Duodenal mucosa (tissue), 2 donors: ENCODE data around the gene TAS1R1.
A peak's percentile ranks its signal among the peaks of the same experiment; 100 is the strongest.

Experiments used
- H3K27ac ChIP-seq: one replicate; pipeline ENCODE4 v1.7.0; 2013; ENCODE audit warnings: low read depth, low read length
- H3K27me3 ChIP-seq, 2 donors: one replicate each; pipeline ENCODE4 v1.7.0; 2013; ENCODE audit warnings: low read length in 2 of 2, control low read depth in 1 of 2; ENCODE audit not compliant: insufficient read depth in 2 of 2, control insufficient read depth in 1 of 2
- H3K36me3 ChIP-seq, 2 donors: one replicate each; pipeline ENCODE4 v1.7.0; 2013; ENCODE audit warnings: low read length in 2 of 2, control low read depth in 1 of 2; ENCODE audit not compliant: insufficient read depth in 2 of 2, control insufficient read depth in 1 of 2
- H3K4me1 ChIP-seq, 2 donors: one replicate each; pipeline ENCODE4 v1.7.0; 2013; ENCODE audit warnings: low read length in 2 of 2, control low read depth in 1 of 2; ENCODE audit not compliant: insufficient read depth in 2 of 2, control insufficient read depth in 1 of 2
- H3K4me3 ChIP-seq, 2 donors: one replicate each; pipeline ENCODE4 v1.7.0; 2013; ENCODE audit warnings: low read length in 2 of 2, low read depth in 1 of 2
- H3K9ac ChIP-seq, 2 donors: one replicate each; pipeline ENCODE4 v1.7.0; 2013; ENCODE audit warnings: low read length in 2 of 2, low read depth in 1 of 2
- H3K9me3 ChIP-seq, 2 donors: one replicate each; pipeline ENCODE4 v1.7.0; 2013; ENCODE audit warnings: low read length in 2 of 2, control low read depth in 1 of 2; ENCODE audit not compliant: control insufficient read depth in 1 of 2

Gene TAS1R1

DNA sequence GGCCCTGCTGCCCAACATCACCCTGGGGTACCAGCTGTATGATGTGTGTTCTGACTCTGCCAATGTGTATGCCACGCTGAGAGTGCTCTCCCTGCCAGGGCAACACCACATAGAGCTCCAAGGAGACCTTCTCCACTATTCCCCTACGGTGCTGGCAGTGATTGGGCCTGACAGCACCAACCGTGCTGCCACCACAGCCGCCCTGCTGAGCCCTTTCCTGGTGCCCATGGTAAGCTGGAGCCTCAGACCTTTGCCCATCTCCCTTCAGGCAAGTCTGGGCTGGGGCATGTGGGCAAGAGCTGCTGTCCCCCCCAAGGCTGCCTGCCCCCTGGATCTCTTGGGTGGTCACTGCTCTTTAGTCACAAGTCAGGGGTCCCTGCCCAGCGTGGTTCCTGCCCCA is 15.9 kb downstream of the TAS1R1 start:
- Histone ChIP-seq H3K9me3 (no peaks in the 10 kb centered on the region), H3K27ac (no peak overlapping the region), H3K27me3 (no peaks in the 10 kb centered on the region), H3K9ac (no peak overlapping the region), H3K4me1 (no peaks in the 10 kb centered on the region), H3K4me3 (no peak overlapping the region), H3K36me3 (no peaks in the 10 kb centered on the region)

DNA sequence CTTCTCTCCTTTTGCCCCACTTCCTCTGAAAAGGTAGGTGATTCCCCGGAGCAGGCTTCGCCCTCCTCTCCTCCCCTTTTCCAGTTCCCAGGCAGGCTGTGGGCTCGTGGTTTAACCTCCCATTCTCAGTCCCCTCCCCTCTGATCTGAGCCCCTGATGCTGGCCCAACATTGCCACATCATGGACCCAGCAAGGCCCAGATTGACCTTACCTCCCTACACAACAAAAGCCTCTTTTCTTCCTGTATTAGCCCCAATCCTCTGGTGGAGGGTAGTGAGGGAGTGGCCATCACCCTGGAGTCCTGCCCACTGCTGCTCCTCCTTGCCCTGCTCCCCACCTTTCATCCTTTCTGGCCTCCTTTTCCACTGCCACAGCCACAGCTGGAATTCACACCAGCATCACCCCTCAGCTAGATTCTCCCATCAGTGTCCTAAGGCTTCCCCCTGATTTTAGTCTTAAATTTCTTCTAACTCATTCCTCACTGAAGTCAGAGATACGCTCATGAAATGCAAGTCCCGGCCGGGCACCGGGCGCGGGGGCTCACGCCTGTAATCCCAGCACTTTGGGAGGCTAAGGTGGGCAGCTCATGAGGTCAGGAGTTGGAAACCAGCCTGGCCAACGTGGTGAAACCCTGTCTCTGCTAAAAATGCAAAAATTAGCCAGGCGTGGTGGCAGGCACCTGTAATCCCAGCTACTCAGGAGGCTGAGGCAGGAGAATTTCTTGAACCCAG is 17.7 kb downstream of the TAS1R1 start:
- Histone ChIP-seq H3K9ac (no peak overlapping the region), H3K4me1 (no peaks in the 10 kb centered on the region), H3K27ac (no peak overlapping the region), H3K27me3 (no peaks in the 10 kb centered on the region), H3K9me3 (no peaks in the 10 kb centered on the region), H3K36me3 (no peaks in the 10 kb centered on the region), H3K4me3 (no peak overlapping the region)

DNA sequence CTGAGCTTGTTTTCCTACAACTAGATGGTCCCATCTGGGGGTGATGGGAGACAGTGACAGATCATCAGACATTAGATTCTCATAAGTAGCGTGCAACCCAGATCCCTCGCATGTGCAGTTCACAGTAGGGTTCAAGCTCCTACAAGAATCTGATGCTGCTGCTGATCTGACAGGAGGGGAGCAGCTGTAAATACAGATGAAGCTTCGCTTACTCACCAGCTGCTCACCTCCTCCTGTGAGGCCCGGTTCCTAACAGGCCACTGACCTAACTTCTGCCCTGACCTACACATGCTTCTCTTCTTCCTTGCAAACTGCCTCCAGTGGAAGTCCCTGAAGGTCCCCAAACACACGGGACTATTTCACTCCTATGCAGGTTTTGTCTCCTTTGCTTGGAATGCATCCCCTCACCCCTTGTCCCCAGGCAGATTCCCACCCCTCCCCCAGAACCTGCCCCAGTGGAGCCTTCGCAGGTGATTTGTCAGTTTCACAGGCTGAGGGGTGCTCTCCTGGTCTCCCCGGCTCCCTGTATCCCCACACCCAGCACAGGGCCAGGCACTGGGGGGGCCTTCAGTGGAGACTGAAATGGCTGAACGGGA is 19.0 kb downstream of the TAS1R1 start:
- H3K27me3 ChIP-seq: no peaks in the 10 kb centered on the region
- H3K27ac ChIP-seq: no peak overlapping the region
- no peaks in the 10 kb centered on the region for H3K36me3 ChIP-seq
- H3K4me1 ChIP-seq: peaks cover 2 to 3% of the 10 kb centered on the region in 2 donors
- H3K4me3 ChIP-seq: no peak overlapping the region
- no peak overlapping the region for H3K9ac ChIP-seq
- H3K9me3 ChIP-seq: no peaks in the 10 kb centered on the region

DNA sequence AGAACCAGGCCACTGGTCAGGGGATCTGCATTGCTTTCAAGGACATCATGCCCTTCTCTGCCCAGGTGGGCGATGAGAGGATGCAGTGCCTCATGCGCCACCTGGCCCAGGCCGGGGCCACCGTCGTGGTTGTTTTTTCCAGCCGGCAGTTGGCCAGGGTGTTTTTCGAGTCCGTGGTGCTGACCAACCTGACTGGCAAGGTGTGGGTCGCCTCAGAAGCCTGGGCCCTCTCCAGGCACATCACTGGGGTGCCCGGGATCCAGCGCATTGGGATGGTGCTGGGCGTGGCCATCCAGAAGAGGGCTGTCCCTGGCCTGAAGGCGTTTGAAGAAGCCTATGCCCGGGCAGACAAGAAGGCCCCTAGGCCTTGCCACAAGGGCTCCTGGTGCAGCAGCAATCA is 19.7 kb downstream of the TAS1R1 start:
- H3K27ac ChIP-seq: no peak overlapping the region
- H3K27me3 ChIP-seq: no peaks in the 10 kb centered on the region
- H3K9ac ChIP-seq: no peak overlapping the region
- no peak overlapping the region for H3K4me3 ChIP-seq
- no peaks in the 10 kb centered on the region for H3K9me3 ChIP-seq
- peaks cover 7 to 8% of the 10 kb centered on the region in 2 donors for H3K4me1 ChIP-seq
- H3K36me3 ChIP-seq: no peaks in the 10 kb centered on the region

DNA sequence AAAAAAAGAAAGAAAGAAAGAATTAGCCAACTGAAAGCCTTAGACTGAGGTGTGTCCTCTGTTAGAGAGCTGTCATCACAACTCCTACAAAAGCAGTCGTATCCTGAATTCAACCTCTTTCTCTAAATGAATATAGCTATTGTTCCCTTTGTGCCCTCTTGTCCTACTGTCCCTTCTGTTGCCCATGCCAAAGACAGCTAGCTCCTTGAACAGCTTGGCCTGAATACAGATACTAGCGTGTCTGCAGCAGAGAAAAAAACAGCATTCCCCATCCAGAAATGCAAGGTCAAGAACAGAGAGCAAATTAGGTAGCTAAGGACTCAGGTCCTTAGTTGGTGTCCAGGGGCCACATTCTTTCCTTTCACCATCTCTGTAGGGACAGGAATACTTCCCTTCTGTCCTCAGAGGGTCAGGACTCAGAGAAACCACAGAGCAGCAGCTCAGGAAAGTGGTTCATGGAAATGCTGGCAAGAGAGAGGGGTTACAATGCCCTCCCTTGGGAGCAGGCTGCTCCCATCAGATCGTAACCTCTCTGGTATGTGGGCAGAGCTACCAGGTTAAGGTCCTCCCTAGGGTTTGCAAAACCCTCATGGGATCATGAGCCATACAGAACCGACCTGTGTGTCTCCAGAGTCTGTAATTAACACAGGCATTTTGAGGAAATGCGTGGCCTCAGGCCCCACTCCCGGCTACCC is 22.9 kb downstream of the TAS1R1 start:
- Histone ChIP-seq H3K4me3 (no peak overlapping the region), H3K9me3 (no peaks in the 10 kb centered on the region), H3K27ac (no peak overlapping the region), H3K36me3 (no peaks in the 10 kb centered on the region), H3K4me1 (peaks cover 29 to 34% of the 10 kb centered on the region in 2 donors), H3K9ac (no peak overlapping the region), H3K27me3 (no peaks in the 10 kb centered on the region)

DNA sequence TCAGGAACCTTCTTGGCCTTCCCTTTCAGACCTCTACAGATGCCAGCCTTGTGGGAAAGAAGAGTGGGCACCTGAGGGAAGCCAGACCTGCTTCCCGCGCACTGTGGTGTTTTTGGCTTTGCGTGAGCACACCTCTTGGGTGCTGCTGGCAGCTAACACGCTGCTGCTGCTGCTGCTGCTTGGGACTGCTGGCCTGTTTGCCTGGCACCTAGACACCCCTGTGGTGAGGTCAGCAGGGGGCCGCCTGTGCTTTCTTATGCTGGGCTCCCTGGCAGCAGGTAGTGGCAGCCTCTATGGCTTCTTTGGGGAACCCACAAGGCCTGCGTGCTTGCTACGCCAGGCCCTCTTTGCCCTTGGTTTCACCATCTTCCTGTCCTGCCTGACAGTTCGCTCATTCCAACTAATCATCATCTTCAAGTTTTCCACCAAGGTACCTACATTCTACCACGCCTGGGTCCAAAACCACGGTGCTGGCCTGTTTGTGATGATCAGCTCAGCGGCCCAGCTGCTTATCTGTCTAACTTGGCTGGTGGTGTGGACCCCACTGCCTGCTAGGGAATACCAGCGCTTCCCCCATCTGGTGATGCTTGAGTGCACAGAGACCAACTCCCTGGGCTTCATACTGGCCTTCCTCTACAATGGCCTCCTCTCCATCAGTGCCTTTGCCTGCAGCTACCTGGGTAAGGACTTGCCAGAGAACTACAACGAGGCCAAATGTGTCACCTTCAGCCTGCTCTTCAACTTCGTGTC is 23.7 kb downstream of the TAS1R1 start:
- Histone ChIP-seq H3K27me3 (no peaks in the 10 kb centered on the region), H3K36me3 (no peaks in the 10 kb centered on the region), H3K9ac (peak overlapping the region; percentile 44 to 81), H3K9me3 (no peaks in the 10 kb centered on the region), H3K4me1 (peaks cover 29 to 36% of the 10 kb centered on the region in 2 donors), H3K27ac (peak overlapping the region; percentile 57), H3K4me3 (peak overlapping the region; percentile 75 to 90)

DNA sequence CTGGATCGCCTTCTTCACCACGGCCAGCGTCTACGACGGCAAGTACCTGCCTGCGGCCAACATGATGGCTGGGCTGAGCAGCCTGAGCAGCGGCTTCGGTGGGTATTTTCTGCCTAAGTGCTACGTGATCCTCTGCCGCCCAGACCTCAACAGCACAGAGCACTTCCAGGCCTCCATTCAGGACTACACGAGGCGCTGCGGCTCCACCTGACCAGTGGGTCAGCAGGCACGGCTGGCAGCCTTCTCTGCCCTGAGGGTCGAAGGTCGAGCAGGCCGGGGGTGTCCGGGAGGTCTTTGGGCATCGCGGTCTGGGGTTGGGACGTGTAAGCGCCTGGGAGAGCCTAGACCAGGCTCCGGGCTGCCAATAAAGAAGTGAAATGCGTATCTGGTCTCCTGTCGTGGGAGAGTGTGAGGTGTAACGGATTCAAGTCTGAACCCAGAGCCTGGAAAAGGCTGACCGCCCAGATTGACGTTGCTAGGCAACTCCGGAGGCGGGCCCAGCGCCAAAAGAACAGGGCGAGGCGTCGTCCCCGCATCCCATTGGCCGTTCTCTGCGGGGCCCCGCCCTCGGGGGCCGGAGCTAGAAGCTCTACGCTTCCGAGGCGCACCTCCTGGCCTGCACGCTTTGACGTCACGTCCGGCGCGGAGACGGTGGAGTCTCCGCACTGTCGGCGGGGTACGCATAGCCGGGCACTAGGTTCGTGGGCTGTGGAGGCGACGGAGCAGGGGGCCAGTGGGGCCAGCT is 24.4 kb downstream of the TAS1R1 start, which contains the start of gene ZBTB48:
TSS of gene ZBTB48 (plus strand) at position 621 of the 745 bp plus-strand sequence. CDS start 616 bp downstream, outside the sequence.
- peak within 1 kb of the TSS; percentile 56 to 81 for H3K9ac ChIP-seq
- peak within 1 kb of the TSS; percentile 91 for H3K27ac ChIP-seq
- peaks cover 29 to 40% of the 10 kb centered on the region in 2 donors for H3K4me1 ChIP-seq
- no peaks in the 10 kb centered on the region for H3K9me3 ChIP-seq
- peak within 1 kb of the TSS; percentile 75 to 90 for H3K4me3 ChIP-seq
- no peaks in the 10 kb centered on the region for H3K27me3 ChIP-seq
- H3K36me3 ChIP-seq: no peaks in the 10 kb centered on the region

DNA sequence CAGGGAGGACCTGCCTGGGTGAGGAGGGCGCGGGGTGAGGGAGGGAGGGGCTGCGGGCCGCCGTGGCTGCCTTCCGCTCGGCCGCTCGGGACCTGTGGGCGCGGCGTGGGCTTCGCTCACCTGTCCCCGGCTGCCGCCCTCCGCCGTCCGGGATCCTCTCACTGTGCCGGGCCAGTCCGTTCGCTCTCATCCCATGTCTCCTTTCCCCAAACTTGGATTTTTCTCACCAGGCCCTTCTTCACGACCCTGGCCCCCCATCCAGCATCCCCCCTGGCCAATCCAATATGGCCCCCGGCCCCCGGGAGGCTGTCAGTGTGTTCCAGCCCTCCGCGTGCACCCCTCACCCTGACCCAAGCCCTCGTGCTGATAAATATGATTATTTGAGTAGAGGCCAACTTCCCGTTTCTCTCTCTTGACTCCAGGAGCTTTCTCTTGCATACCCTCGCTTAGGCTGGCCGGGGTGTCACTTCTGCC is 25.0 kb downstream of the TAS1R1 start:
- H3K9me3 ChIP-seq: no peaks in the 10 kb centered on the region
- H3K4me1 ChIP-seq: peaks cover 29 to 41% of the 10 kb centered on the region in 2 donors
- H3K9ac ChIP-seq: peak overlapping the region; percentile 56 to 81

DNA sequence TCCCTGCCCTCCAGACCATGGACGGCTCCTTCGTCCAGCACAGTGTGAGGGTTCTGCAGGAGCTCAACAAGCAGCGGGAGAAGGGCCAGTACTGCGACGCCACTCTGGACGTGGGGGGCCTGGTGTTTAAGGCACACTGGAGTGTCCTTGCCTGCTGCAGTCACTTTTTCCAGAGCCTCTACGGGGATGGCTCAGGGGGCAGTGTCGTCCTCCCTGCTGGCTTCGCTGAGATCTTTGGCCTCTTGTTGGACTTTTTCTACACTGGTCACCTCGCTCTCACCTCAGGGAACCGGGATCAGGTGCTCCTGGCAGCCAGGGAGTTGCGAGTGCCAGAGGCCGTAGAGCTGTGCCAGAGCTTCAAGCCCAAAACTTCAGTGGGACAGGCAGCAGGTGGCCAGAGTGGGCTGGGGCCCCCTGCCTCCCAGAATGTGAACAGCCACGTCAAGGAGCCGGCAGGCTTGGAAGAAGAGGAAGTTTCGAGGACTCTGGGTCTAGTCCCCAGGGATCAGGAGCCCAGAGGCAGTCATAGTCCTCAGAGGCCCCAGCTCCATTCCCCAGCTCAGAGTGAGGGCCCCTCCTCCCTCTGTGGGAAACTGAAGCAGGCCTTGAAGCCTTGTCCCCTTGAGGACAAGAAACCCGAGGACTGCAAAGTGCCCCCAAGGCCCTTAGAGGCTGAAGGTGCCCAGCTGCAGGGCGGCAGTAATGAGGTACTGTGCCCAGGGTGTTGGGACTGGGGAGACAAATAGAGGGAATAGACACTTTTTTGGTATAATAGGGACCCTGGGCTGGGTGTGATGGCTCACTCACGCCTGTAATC is 25.7 kb downstream of the TAS1R1 start:
- Histone ChIP-seq H3K9me3 (no peaks in the 10 kb centered on the region), H3K27ac (peak overlapping the region; percentile 52), H3K36me3 (no peaks in the 10 kb centered on the region), H3K4me1 (peaks cover 29 to 41% of the 10 kb centered on the region in 2 donors), H3K9ac (peak overlapping the region; percentile 56 to 81), H3K27me3 (no peaks in the 10 kb centered on the region), H3K4me3 (peak overlapping the region; percentile 75 to 90)

More for the DNA sequence above, 25.0 kb downstream of the TAS1R1 start:
- Histone ChIP-seq H3K4me3 (peak overlapping the region; percentile 75 to 90), H3K36me3 (no peaks in the 10 kb centered on the region), H3K27me3 (no peaks in the 10 kb centered on the region), H3K27ac (peak overlapping the region; percentile 91)
